Limb (tissue), 2 donors: Measurements from ENCODE around the gene NKX1-2.

ENCODE experiments used
- DNase-seq, 2 donors: peaks; one replicate each; pipeline ENCODE4 v3.0.0-alpha.2; 2016; ENCODE audit errors: extremely low spot score in 2 of 2

The NKX1-2 gene

GRCh38 chr10:124418726-124419501 is 30.9 kb downstream of the NKX1-2 start, which contains the start of gene OAT:
OAT (minus strand) TSS chr10:124418923; CDS start chr10:124412171, 6,752 bp downstream.
- DNase-seq, result peak; percentile 96

- peak; percentile 38 to 83 for DNase-seq
Observed at GRCh38 chr10:124417895-124418725, 31.7 kb downstream of the NKX1-2 start.

- DNase-seq, result no peak
Observed at GRCh38 chr10:124416733-124417132, 33.1 kb downstream of the NKX1-2 start.

- peak in 1 of 2 donors; percentile 18 for DNase-seq
Observed at GRCh38 chr10:124415210-124415609, 34.6 kb downstream of the NKX1-2 start.

- DNase-seq, result peak in 1 of 2 donors; percentile 27
Observed at GRCh38 chr10:124414076-124414475, 35.8 kb downstream of the NKX1-2 start.

GRCh38 chr10:124409696-124410095 is 40.1 kb downstream of the NKX1-2 start:
- DNase-seq, result no peak

- DNase-seq, result no peak
Observed at GRCh38 chr10:124408357-124408756, 41.5 kb downstream of the NKX1-2 start.

- DNase-seq, result no peak
Observed at GRCh38 chr10:124407456-124407855, 42.4 kb downstream of the NKX1-2 start.

- DNase-seq, result peak in 1 of 2 donors; percentile 81
Observed at GRCh38 chr10:124403548-124403947, 46.3 kb downstream of the NKX1-2 start.

- DNase-seq, result no peak
Observed at GRCh38 chr10:124402273-124402672, 47.6 kb downstream of the NKX1-2 start.

- no peak for DNase-seq
Observed at GRCh38 chr10:124401633-124402032, 48.2 kb downstream of the NKX1-2 start.
